ENCODE measurements around the gene SNCB. TPM values are rescaled to one million over a fixed set of nuclear protein-coding genes. Genes with fewer than 3 reads are reported as not detected.

The SNCB gene
- total and polyA plus RNA-seq, 2 of the 4 experiments (the other 2 are of a cell fraction), result 0.41 TPM; not detected in 1

- intact Hi-C loops (cut with micrococcal nuclease), result no loop called here
- ATAC-seq (ENCODE audit: low read depth) (no peak), DNase-seq (no peak)
- Histone ChIP-seq H2BK20ac (ENCODE audit: low read depth, low read length) (no peak overlapping the region), H4K91ac (ENCODE audit: insufficient read depth, low read depth, low read length) (no peak overlapping the region), H3K27ac (ENCODE audit: insufficient read depth, low read length) (no peak overlapping the region), H2AK5ac (ENCODE audit: low read depth, low read length) (no peak overlapping the region), H3K4me1 (ENCODE audit: control insufficient read depth, insufficient read depth, low read length) (no peaks in the 10 kb centered on the region; the same call in 1 of the 2 replicates), H3K23ac (ENCODE audit: low read depth, low read length) (no peak overlapping the region), H3K9ac (ENCODE audit: low read depth, low read length) (no peak overlapping the region), H2BK15ac (ENCODE audit: low read depth, low read length) (no peak overlapping the region), H3K79me1 (ENCODE audit: low read depth in 1 of 2, low read length in 2 of 2) (no peaks in the 10 kb centered on the region), H2BK120ac (ENCODE audit: low read depth, low read length) (no peak overlapping the region), H2AK9ac (replicated peaks; ENCODE audit: low read depth, low read length, poor library complexity) (no peak overlapping the region), H4K5ac (ENCODE audit: low read depth, low read length) (no peak overlapping the region), H3K4me3 (ENCODE audit: insufficient read depth, low read depth, low read length) (no peak overlapping the region), H3K18ac (ENCODE audit: low read depth, low read length) (no peak overlapping the region), H3K4me2 (ENCODE audit: low read depth, low read length) (no peak overlapping the region), H2AFZ (replicated peaks; ENCODE audit: low read length, poor library complexity) (no peak overlapping the region), H3K56ac (ENCODE audit: extremely low read depth, insufficient read depth, low read length) (no peak overlapping the region), H3K36me3 (ENCODE audit: control insufficient read depth, insufficient read depth, low read length) (no peaks in the 10 kb centered on the region), H3K27me3 (ENCODE audit: control insufficient read depth, insufficient read depth, low read length) (peaks cover 66% of the 10 kb centered on the region), H3K4ac (ENCODE audit: low read depth, low read length) (no peak overlapping the region), H3K9me3 (ENCODE audit: control insufficient read depth, insufficient read depth, low read length) (peaks cover 5% of the 10 kb centered on the region), H3K14ac (replicated peaks; ENCODE audit: low read depth, low read length) (no peak overlapping the region), H2BK5ac (ENCODE audit: low read depth, low read length, poor library complexity, severe bottlenecking) (no peak overlapping the region), H4K8ac (ENCODE audit: low read depth in 2 of 2, low read length in 2 of 2) (no peak overlapping the region), H3K9me1 (ENCODE audit: insufficient read depth, low read length) (no peaks in the 10 kb centered on the region), H4K20me1 (ENCODE audit: insufficient read depth, low read length) (no peaks in the 10 kb centered on the region)
- ChIA-PET POLR2A (ENCODE audit: unreplicated experiment) (no interaction called here), CTCF (no interaction called here)
- TF ChIP-seq RCOR1 (IDR thresholded peaks at IDR 0.05; ENCODE audit: insufficient replicate concordance, low read length) (no peak), BHLHE40 (IDR thresholded peaks at IDR 0.05; ENCODE audit: low read depth, low read length) (no peak), RFX5 (IDR thresholded peaks at IDR 0.05; ENCODE audit: low read depth, low read length) (no peak), MAZ (IDR thresholded peaks at IDR 0.05; ENCODE audit: borderline replicate concordance, low read depth, low read length) (no peak)
- TF ChIP-seq, protein P1, sequence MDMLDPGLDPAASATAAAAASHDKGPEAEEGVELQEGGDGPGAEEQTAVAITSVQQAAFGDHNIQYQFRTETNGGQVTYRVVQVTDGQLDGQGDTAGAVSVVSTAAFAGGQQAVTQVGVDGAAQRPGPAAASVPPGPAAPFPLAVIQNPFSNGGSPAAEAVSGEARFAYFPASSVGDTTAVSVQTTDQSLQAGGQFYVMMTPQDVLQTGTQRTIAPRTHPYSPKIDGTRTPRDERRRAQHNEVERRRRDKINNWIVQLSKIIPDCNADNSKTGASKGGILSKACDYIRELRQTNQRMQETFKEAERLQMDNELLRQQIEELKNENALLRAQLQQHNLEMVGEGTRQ (IDR thresholded peaks at IDR 0.05; ENCODE audit: low read depth, low read length), result no peak
- in situ Hi-C loops (cut with MboI; ENCODE audit: low sequenced_read_pairs), result no loop called here
- no TSS peak for BruUV-seq (replicated peaks)
- dilution Hi-C loops (cut with HindIII; ENCODE audit: low sequenced_read_pairs, unreplicated experiment), result no loop called here
- WGBS, 2 experiments (ENCODE audit: extremely low coverage in 2 of 2, insufficient read length in 1 of 2), result 40% methylated on average over 3 of the region's 4 CpGs; no CpG with 5 or more reads in 1 of the 2 experiments
Observed at GRCh38 chr5:176637556-176637955, 7.2 kb upstream of the SNCB start.

All from IMR-90 (cell line).